ENCODE data around the gene EEF2KMT.
"Not testable (repeated sequence)": the region's sequence is repeated elsewhere in the genome, so short reads cannot be mapped to it uniquely, and the experiment has no call there.

GRCh38 chr16:5103296-5104032 lies 5.9 kb upstream of the EEF2KMT start:
- TF ChIP-seq CTCF (IDR thresholded peaks at IDR 0.05; ENCODE audit: low read length); EZH2 (IDR thresholded peaks at IDR 0.05; ENCODE audit: borderline replicate concordance, low read length): not testable (repeated sequence)

All from OCI-LY1 (cell line).